MCF 10A (cell line): ENCODE results near the gene VWA3A. TPM values are rescaled to one million over a fixed set of nuclear protein-coding genes. Genes with fewer than 3 reads are reported as not detected.

Experiments
- BruUV-seq: library from RNA; stranded (reverse); fragments of 400-500 nt; replicated peaks from 2 replicates; lab custom pipeline; 2021; lab: Mats Ljungman, UMichigan
- CTCF ChIA-PET: fragments of 300-600 bp; sonication (Branson Sonifier 250); formaldehyde crosslinking; extraction: SDS; loops from one replicate; lab custom pipeline; 2021; ENCODE audit warnings: antibody characterized with exemption, inconsistent platforms; lab: Yijun Ruan, JAX
- POLR2A ChIA-PET: fragments of 300-600, 350-650 bp; sonication (Branson Sonifier 250); formaldehyde crosslinking; extraction: SDS; loops from one replicate; lab custom pipeline; 2020; ENCODE audit warnings: antibody characterized with exemption, inconsistent platforms; lab: Yijun Ruan, JAX
- DNase-seq: peaks from one replicate; pipeline ENCODE4 v3.0.0-alpha.2; 2018; ENCODE audit not compliant: unreplicated experiment
- H3K27ac Mint-ChIP-seq: one replicate; pipeline ENCODE4 v1.8.0; 2022; ENCODE audit warnings: mild to moderate bottlenecking, low read depth, mixed read lengths; ENCODE audit not compliant: unreplicated experiment
- H3K27me3 Mint-ChIP-seq: one replicate; pipeline ENCODE4 v1.8.0; 2022; ENCODE audit warnings: mixed read lengths; ENCODE audit not compliant: insufficient read depth, unreplicated experiment
- H3K36me3 Mint-ChIP-seq: one replicate; pipeline ENCODE4 v1.8.0; 2022; ENCODE audit warnings: mild to moderate bottlenecking, moderate library complexity, mixed read lengths; ENCODE audit not compliant: insufficient read depth, unreplicated experiment
- H3K4me1 Mint-ChIP-seq: one replicate; pipeline ENCODE4 v1.8.0; 2022; ENCODE audit warnings: mixed read lengths; ENCODE audit not compliant: insufficient read depth, unreplicated experiment
- H3K4me3 Mint-ChIP-seq: one replicate; pipeline ENCODE4 v1.8.0; 2022; ENCODE audit warnings: mild to moderate bottlenecking, moderate library complexity, mixed read lengths; ENCODE audit not compliant: unreplicated experiment
- H3K9me3 Mint-ChIP-seq: one replicate; pipeline ENCODE4 v1.8.0; 2022; ENCODE audit warnings: mixed read lengths; ENCODE audit not compliant: unreplicated experiment
- intact Hi-C: fragments of 100-400 bp; cut with micrococcal nuclease; formaldehyde crosslinking; loops from 2 replicates; pipeline ENCODE4 v1.14.1; 2022
- total RNA-seq: library from RNA; stranded (reverse); gene quantifications from 2 replicates; pipeline ENCODE4 v1.2.3, GENCODE V29; 2022
- TF ChIP-seq, protein P1 (sequence below): fragments of 200-600 bp; IDR thresholded peaks from one replicate; pipeline ENCODE4 v1.8.0; 2022; ENCODE audit warnings: antibody characterized with exemption, mild to moderate bottlenecking; ENCODE audit not compliant: unreplicated experiment

The VWA3A gene
- total RNA-seq, 1 experiment from 2014 or later = not detected

DNA sequence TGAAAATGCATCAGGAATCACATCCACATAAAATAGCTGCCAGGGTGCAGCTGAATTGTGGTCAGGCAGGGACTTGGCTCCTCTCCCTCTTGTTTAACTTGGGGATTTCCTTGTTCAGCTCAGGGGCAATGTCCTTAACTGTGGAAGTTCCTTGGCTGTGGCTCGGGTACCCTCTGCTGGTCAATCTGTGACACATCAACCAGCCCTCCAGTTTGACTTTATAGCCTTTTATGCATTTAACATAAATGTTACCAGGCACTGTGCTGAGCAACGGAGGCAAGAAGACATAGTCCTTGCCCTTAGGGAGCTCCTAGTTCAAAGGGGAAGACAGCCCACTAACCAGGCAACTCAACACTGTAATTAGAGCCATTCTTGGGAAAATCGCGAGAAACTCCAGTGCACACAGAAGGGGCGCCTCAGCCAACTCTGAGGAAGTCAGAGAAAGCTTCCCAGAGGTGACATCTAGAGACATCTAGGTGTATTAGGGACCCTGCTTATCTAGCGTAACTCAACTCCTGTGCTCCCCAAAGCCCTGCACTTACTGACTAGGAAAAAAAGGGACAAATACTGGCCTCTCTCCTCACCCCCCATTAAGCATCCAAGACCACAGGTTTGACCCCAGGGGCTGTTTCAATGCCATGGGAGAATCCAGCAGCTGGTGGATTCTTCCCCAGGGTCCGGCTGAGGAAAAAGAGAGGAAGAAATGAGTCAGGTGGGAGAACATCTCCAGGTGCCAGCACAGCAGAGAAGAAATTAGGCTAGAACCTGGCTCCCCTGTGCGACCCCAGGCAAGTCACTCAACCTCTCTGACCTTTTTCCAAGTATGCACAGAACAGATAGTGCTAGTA lies 96.5 kb downstream of the VWA3A start:
- H3K4me3 Mint-ChIP-seq = peak overlapping the region; percentile 78
- BruUV-seq = no TSS peak
- peak; percentile 89 for DNase-seq

DNA sequence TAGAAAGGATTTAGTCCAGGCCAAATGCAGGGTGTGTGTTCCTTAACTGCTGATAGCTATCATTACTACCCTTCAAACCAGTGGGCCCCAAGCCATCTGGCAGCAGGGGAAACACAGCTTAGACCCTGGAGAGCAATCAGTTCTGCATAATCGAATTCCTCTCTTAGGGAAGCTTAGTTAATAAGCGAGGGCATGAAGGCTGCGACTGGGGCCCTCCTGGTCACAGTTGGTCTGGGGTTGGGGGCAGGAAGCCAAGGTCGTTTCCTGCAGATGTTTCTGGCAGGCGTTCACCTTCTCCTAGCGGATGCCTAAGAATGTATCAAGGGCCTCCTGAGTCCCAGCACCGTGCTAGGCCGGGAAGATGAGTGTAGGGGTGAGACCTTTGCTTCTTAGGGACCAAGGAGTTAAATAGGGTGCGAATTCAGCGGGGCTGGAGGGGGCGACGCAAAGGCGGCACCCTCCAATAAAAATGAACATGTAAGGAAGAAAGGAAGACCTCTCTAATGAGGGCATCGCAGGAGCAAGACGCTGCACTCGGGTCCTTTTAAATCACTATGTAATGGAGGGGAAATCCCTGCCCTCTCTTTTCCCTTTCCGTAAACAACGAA lies 97.2 kb downstream of the VWA3A start:
- POLR2A ChIA-PET = interaction anchor here (0.6 to 5.7 kb wide), 17 partner anchors 11 to 239 kb away, joined by 3 to 82 read pairs (median 5); partner anchors contain the start of genes EEF2K, MOSMO, POLR3E and UQCRC2
- H3K27ac Mint-ChIP-seq = peak overlapping the region; percentile 95
- H3K4me1 Mint-ChIP-seq = peaks cover 31% of the 10 kb centered on the region
- no peaks in the 10 kb centered on the region for H3K27me3 Mint-ChIP-seq
- no peaks in the 10 kb centered on the region for H3K9me3 Mint-ChIP-seq
- H3K4me3 Mint-ChIP-seq = peak overlapping the region; percentile 78
- no TSS peak for BruUV-seq
- peak; percentile 35 for DNase-seq
- CTCF ChIA-PET = interaction anchor here (0.6 to 8.7 kb wide), 34 partner anchors 10 to 492 kb away, joined by 3 to 64 read pairs (median 7); partner anchors contain the start of genes MOSMO, PDZD9, POLR3E and UQCRC2
- intact Hi-C loops = loop anchor here (2.0 kb wide), 1 partner anchor 113 kb away; no protein-coding TSS in a partner anchor
- TF ChIP-seq, protein P1, sequence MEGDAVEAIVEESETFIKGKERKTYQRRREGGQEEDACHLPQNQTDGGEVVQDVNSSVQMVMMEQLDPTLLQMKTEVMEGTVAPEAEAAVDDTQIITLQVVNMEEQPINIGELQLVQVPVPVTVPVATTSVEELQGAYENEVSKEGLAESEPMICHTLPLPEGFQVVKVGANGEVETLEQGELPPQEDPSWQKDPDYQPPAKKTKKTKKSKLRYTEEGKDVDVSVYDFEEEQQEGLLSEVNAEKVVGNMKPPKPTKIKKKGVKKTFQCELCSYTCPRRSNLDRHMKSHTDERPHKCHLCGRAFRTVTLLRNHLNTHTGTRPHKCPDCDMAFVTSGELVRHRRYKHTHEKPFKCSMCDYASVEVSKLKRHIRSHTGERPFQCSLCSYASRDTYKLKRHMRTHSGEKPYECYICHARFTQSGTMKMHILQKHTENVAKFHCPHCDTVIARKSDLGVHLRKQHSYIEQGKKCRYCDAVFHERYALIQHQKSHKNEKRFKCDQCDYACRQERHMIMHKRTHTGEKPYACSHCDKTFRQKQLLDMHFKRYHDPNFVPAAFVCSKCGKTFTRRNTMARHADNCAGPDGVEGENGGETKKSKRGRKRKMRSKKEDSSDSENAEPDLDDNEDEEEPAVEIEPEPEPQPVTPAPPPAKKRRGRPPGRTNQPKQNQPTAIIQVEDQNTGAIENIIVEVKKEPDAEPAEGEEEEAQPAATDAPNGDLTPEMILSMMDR = no peak
- H3K36me3 Mint-ChIP-seq = peaks cover 6% of the 10 kb centered on the region

More for the DNA sequence above, 96.5 kb downstream of the VWA3A start:
- intact Hi-C loops = loop anchor here (1.0 to 2.0 kb wide), 3 partner anchors 90 to 188 kb away; partner anchors contain the start of gene PDZD9
- Mint-ChIP-seq H3K36me3 (peaks cover 6% of the 10 kb centered on the region), H3K27me3 (no peaks in the 10 kb centered on the region), H3K4me1 (peaks cover 28% of the 10 kb centered on the region), H3K9me3 (no peaks in the 10 kb centered on the region), H3K27ac (peak overlapping the region; percentile 95)
- TF ChIP-seq, protein P1 = peak; percentile 85
- POLR2A ChIA-PET = interaction anchor here (0.6 to 5.7 kb wide), 23 partner anchors 9 to 627 kb away, joined by 3 to 82 read pairs (median 4); partner anchors contain the start of genes EEF2K, MOSMO, POLR3E and UQCRC2
- CTCF ChIA-PET = interaction anchor here (0.5 to 8.7 kb wide), 63 partner anchors 9 to 1447 kb away, joined by 3 to 64 read pairs (median 5); partner anchors contain the start of genes MOSMO, PDZD9, POLR3E and UQCRC2

DNA sequence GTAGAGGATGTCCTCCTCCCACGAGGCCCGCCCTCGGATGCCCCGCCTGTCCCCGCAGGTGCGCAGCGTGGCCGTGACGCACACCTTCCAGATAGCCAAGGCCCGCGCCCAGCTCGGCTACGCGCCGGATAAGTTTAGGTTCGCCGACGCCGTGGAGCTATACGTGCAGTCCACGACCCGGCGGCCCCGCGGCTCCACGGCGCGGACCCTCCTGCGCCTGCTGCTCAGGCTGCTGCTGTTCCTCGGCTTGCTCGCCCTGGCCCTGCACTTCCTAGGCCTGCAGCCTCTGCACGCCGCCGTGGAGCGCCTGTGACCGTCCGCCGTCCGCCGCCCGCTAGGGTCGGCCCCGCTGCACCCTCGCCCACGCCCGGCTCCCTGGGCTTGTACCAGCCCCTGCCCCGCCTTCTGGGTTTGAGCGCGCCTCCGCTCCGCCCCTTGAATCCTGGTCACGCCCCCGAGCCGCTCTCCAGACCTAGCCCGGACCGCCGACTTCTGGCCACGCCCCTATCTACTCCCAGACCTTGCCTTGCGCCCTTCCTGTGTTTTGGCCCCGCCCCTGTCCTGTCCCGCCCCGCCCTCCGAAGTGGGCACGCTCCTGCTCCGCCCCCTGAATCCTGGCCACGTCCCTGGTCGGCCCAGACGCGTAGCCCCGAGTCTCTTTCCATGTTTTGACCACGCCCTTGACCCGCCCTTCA lies 97.9 kb downstream of the VWA3A start:
- Mint-ChIP-seq H3K36me3 (peaks cover 11% of the 10 kb centered on the region), H3K27me3 (no peaks in the 10 kb centered on the region), H3K27ac (peak overlapping the region; percentile 95), H3K4me3 (peak overlapping the region; percentile 78), H3K9me3 (no peaks in the 10 kb centered on the region), H3K4me1 (peaks cover 34% of the 10 kb centered on the region)
- intact Hi-C loops = no loop called here
- TF ChIP-seq, protein P1 = no peak
- peak; percentile 99 for DNase-seq
- POLR2A ChIA-PET = interaction anchor here (0.6 to 5.7 kb wide), 15 partner anchors 10 to 239 kb away, joined by 3 to 82 read pairs (median 9); partner anchors contain the start of genes EEF2K, MOSMO, POLR3E and UQCRC2
- no TSS peak for BruUV-seq
- CTCF ChIA-PET = interaction anchor here (1.1 to 8.7 kb wide), 10 partner anchors 13 to 190 kb away, joined by 3 to 64 read pairs (median 12); partner anchors contain the start of genes MOSMO, PDZD9 and POLR3E
